GM19238 (cell line): Measurements from ENCODE around the gene GALNT9.
"Not testable (repeated sequence)": the region's sequence is repeated elsewhere in the genome, so short reads cannot be mapped to it uniquely, and the experiment has no call there.

ENCODE experiments used
- DNase-seq: peaks from one replicate; pipeline ENCODE4 v3.0.0; 2011; ENCODE audit warnings: low spot score; ENCODE audit not compliant: insufficient read length

GALNT9 gene

GRCh38 chr12:132314516-132315233 is 14.7 kb downstream of the GALNT9 start:
- DNase-seq, result no peak

GRCh38 chr12:132314035-132314434 is 15.4 kb downstream of the GALNT9 start:
- no peak for DNase-seq

- DNase-seq, result no peak
These were observed 16.2 kb downstream of the GALNT9 start for GRCh38 chr12:132313182-132313581.

GRCh38 chr12:132312516-132312915 is 16.9 kb downstream of the GALNT9 start:
- no peak for DNase-seq

GRCh38 chr12:132311201-132311915 is 18.0 kb downstream of the GALNT9 start:
- DNase-seq, result no peak

DNA sequence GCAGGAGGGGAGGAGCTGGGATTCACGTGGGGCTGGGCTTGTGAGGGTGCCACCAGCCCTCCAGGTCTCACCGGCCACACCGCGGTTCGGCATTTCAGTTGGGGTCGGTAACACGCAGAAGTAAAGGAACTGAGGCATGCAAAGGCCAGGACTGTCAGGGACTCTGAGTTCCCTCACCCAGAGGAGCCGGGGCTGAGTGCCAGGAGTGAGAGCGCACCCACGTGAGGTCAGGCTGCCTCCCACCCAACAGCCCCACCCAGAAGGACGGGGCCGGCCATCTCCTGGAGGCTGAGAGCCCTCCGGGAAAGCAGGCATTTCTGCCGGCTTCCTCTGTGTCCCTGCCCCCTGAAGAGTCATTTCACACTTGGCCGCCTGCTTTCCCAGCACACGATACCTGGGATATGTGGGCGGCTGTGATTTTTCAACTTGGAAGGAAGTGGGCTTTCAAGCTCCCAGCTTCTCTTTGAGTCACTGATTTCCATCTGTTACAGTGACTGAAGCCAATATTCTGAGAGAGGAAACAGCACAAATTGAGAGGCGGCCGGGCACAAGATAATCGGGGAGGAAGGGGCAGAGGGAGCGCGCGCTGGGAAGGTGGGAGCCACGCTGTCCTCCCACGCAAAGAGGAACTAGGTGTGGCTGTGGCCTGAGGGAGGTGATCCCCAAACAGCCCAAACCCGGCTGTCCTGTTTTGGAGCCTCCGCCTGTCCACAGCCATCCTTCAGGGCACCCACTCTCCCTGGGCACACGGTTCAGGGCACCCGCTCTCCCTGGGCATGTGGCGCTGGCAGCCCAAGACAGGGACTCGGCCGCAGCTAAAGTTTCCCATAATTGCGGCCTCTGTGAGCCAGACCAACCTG is 19.0 kb downstream of the GALNT9 start:
- no peak for DNase-seq

- no peak for DNase-seq
These were observed 19.7 kb downstream of the GALNT9 start for GRCh38 chr12:132309596-132310086.

DNA sequence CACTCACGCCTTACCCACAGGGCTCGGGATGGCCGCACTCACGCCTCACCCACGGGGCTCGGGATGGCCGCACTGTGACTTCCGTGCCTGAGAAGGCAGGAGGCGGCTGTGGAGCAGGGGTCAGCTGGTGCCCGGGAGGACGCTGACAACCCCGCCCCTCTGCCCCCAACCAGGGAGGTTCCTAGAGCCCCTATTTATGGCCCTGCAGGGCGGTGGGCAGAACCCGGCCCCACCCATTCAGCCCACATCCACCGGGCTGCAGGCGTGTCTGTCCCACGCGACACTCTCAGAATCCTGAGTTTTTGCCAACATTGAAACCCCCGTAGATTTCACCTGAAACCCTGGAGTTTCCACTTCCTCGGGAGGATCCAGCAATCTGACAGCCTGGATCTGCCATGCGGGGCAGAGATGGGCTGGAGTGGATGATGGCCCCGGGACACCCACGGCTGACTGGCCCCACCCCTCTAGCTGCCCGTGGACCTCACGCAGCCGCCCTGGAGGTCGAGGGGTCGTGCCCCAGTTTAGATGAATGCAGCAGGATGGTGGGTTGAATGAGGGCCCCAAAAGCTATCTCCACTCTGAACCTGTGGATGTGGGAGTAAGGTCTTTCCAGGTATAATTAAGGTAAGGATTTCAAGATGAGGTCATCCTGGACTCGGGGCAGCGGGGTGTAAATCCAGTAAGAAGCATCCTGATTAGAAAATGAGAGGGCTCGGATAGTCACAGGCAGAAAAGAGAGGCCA is 20.4 kb downstream of the GALNT9 start:
- DNase-seq, result no peak

- no peak for DNase-seq
These were observed 21.2 kb downstream of the GALNT9 start for GRCh38 chr12:132307976-132308852.

GRCh38 chr12:132306885-132307191 is 22.6 kb downstream of the GALNT9 start:
- DNase-seq, result no peak

DNA sequence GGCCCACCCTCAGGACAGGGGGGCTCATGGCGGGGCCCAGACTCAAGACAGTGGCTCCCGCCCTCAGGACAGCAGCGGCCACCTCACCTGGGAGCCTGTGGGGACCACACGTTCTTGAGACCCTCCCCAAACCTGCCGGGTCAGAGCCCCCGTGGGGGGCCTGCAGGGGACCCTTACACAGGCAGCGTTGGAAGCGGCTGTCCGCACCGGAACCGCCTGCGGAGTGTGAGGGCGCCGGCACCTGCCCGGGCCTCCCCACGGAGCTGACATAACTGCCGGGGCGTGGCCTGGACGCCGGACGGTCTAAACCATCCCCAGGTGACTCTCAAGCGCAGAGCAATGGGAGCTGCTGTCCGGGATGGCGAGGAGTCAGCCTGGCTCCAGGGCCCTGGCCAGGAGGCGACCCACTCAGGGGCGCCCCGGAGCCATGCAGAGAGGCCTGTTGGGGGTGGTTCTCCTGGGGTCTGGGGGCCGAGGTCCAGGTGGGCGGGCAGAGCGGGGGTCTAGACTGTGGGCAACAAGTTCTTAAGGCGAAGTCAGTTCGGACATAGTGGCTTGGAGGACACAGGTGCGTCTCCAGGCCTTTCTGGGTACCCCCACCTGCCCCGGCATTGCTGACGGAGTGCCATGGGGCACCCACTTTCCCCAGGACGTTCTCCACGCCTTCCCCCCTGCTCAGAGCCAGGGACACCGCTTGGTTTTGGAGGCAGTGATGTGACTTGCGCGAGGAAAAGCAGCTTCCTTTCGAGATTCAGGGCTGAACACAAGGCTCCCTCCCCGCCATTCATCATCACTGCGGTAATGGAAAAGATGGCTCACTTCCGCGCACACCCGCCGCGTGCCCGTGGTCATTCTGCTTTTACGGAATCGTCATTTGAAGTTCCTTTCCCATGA is 23.2 kb downstream of the GALNT9 start:
- no peak for DNase-seq

GRCh38 chr12:132305560-132305966 is 23.8 kb downstream of the GALNT9 start:
- DNase-seq, result no peak

DNA sequence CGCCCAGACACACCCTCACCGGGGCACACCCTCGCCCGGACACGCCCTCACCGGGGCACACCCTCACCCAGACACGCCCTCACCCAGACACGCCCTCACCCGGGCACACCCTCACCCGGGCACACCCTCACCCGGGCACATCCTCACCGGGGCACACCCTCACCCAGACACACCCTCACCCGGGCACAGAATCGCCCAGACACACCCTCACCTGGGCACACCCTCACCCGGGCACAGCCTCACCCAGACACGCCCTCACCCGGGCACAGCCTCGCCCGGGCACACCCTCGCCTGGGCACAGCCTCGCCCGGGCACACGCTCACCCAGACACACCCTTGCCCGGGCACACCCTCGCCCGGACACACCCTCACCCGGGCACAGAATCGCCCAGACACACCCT is 24.5 kb downstream of the GALNT9 start:
- DNase-seq, result not testable (repeated sequence)

DNA sequence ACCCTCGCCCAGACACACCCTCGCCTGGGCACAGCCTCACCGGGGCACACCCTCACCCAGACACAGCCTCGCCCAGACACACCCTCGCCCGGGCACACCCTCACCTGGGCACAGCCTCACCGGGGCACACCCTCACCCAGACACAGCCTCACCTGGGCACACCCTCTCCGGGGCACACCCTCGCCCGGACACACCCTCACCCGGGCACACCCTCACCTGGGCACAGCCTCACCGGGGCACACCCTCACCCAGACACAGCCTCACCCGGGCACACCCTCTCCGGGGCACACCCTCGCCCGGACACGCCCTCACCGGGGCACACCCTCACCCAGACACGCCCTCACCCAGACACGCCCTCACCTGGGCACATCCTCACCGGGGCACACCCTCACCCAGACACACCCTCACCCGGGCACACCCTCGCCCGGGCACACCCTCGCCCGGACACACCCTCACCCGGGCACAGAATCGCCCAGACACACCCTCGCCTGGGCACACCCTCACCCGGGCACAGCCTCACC is 25.5 kb downstream of the GALNT9 start:
- DNase-seq, result not testable (repeated sequence)

DNA sequence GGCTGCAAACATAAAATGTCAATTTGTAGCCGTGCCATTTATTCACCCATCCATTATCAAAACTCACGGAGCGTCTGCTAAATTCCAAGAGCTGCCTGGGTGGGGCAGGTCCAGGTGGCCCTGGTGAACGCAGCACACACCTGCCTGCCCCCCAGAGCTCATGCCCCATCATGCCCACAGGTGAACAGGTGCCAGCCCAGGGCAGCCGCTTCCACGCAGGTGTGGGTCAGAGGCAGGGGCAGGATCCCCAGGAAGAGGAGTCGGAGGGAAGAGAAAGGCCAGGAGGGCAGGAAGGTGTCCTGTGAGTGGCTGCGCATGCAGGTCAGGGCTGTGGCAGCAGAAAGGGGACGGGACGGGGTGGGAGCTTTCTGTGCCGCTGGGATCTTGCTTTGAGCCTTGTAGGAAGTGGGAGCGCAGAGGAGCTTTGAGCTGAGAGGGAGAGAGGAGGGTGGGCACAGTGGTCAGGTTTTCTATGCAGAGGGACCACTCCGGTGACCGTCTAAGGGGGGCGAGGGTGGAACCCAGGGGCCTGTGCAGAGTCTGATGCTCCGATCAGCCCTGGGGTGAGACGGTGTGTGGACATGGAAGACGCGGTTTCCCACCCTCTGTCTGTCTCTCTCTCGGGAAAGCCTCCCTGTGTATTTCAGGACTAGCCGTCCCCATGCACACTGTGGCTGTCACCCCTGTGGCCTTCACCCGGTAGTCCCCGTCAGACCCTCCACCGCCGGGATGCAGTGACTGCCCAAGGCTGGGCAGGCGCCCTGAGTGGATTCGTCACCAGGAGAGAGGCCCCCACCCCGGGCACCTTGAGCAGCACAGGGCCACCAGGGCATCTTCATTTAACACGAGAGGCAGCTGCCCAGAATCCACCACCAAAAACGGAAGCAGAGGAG is 26.7 kb downstream of the GALNT9 start:
- no peak for DNase-seq

GRCh38 chr12:132300789-132301722 is 28.3 kb downstream of the GALNT9 start:
- no peak for DNase-seq

DNA sequence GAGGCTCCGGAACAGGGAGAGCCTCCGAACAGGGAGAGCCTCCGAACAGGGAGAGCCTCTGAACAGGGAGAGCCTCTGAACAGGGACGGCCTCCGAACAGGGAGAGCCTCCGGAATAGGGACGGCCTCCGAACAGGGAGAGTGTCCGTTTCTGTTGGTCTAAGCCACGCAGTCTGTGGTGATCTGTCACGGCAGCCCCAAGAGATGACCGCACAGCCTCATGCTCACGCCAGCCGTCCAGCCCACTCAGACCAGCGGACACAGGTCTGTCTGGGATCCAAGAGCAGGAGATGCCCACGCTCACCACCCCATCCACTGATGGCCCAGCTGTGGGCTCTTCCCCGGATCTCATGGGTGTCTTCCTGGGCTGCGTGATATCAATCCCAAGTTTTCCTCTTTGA is 33.3 kb downstream of the GALNT9 start:
- no peak for DNase-seq
